ENCODE results near the gene MTX3. TPM values are rescaled to one million over a fixed set of nuclear protein-coding genes. Genes with fewer than 3 reads are reported as not detected.

The MTX3 gene
- total RNA-seq, 1 experiment from 2014 or later: 34.9 TPM

- ATAC-seq (peak; percentile 17; the same call in 1 of the 2 replicates), DNase-seq (ENCODE audit: low read depth, low spot score) (no peak)
- H2AFZ ChIP-seq (ENCODE audit: low read depth, low read length, poor library complexity, severe bottlenecking): no peak overlapping the region
- H3K9me3 ChIP-seq (ENCODE audit: control insufficient read depth in 1 of 2, insufficient read depth in 1 of 2, low read depth in 1 of 2, low read length in 2 of 2): no peaks in the 10 kb centered on the region
- TF ChIP-seq ZBTB33 (IDR thresholded peaks at IDR 0.05; ENCODE audit: extremely low read depth, insufficient replicate concordance, low read length) (no peak), CEBPB (IDR thresholded peaks at IDR 0.05; ENCODE audit: low read depth) (no peak), EZH2 (IDR thresholded peaks at IDR 0.05) (no peak), CBX3 (IDR thresholded peaks at IDR 0.05; ENCODE audit: low read depth) (no peak), POLR2A (IDR thresholded peaks at IDR 0.05; ENCODE audit: borderline replicate concordance, extremely low read depth, insufficient read depth, insufficient read length) (no peak), CTCF (IDR thresholded peaks at IDR 0.05 in 2 of 3, conservative IDR thresholded peaks at IDR 0.05 in 1 of 3; ENCODE audit: borderline replicate concordance in 1 of 3, insufficient read depth in 1 of 3, low read depth in 2 of 3, low read length in 2 of 3) (no peak)
- peak overlapping the region; percentile 83 for H3K9ac ChIP-seq (ENCODE audit: low read length)
- no peaks in the 10 kb centered on the region for H4K20me1 ChIP-seq (ENCODE audit: insufficient read depth)
- peaks cover 15 to 24% of the 10 kb centered on the region in 2 experiments; a peak in 3 of 4 replicates for H3K36me3 ChIP-seq (ENCODE audit: control insufficient read depth in 1 of 2, insufficient read depth in 2 of 2, low read length in 2 of 2)
- ChIA-PET RAD21 (ENCODE audit: low non-redundant PET in 1 of 2, low total read pairs in 2 of 2, uncharacterized antibody in 2 of 2, unreplicated experiment in 2 of 2) (no interaction called here), CTCF (no interaction called here), POLR2A (no interaction called here)
- no peaks in the 10 kb centered on the region for H3K27me3 ChIP-seq (ENCODE audit: insufficient read depth, low read length)
- peak overlapping the region; percentile 93 for H3K27ac ChIP-seq (ENCODE audit: low read depth, low read length)
- no peaks in the 10 kb centered on the region for H3K9me2 ChIP-seq (ENCODE audit: insufficient read depth)
- peaks cover 25% of the 10 kb centered on the region for H3K79me2 ChIP-seq (ENCODE audit: insufficient read depth, low read length)
- H3K4me1 ChIP-seq (ENCODE audit: control insufficient read depth in 1 of 2, insufficient read depth in 2 of 2, low read length in 2 of 2): peaks cover 8 to 17% of the 10 kb centered on the region in 2 experiments; a peak in 3 of 4 replicates
- H3K4me2 ChIP-seq (ENCODE audit: low read length): peak overlapping the region; percentile 82
- BruUV-seq (replicated peaks): TSS peak; percentile 64
- peak overlapping the region; percentile 83 to 89 for H3K4me3 ChIP-seq (replicated peaks in 1 of 2; ENCODE audit: low read depth in 1 of 2, low read length in 2 of 2)
- intact Hi-C loops (cut with micrococcal nuclease): no loop called here
These were observed 861 bp downstream of the MTX3 start for GRCh38 chr5:79990205-79990597.

Data from HCT116 (cell line).